M059J (cell line): ENCODE results near the gene SSH2. TPM values are rescaled to one million over a fixed set of nuclear protein-coding genes. Genes with fewer than 3 reads are reported as not detected.

Experiments
- DNase-seq: peaks from one replicate; pipeline ENCODE4 v3.0.0-alpha.2; 2012; ENCODE audit warnings: low read depth
- total RNA-seq: library from RNA; depleted of rRNA; stranded (reverse); fragments of >200 nt; shearing (Covaris generic); gene quantifications from 2 replicates; pipeline ENCODE4 v1.2.3, GENCODE V29; 2014

Gene SSH2
- total RNA-seq, 1 experiment from 2014 or later: 16.7 TPM

- no peak for DNase-seq
These were observed 305.4 kb downstream of the SSH2 start for GRCh38 chr17:29624586-29624985.

- no peak for DNase-seq
These were observed 306.8 kb downstream of the SSH2 start for GRCh38 chr17:29623283-29623647.

GRCh38 chr17:29622337-29623282 lies 307.4 kb downstream of the SSH2 start, which contains the start of gene CORO6:
Gene CORO6 (minus strand): TSS chr17:29622912. CDS start chr17:29621421, 1,491 bp downstream.
- peak; percentile 48 for DNase-seq

GRCh38 chr17:29621751-29622194 lies 308.3 kb downstream of the SSH2 start:
- no peak for DNase-seq

GRCh38 chr17:29620779-29621500 lies 309.1 kb downstream of the SSH2 start:
- no peak for DNase-seq

GRCh38 chr17:29620271-29620670 lies 309.8 kb downstream of the SSH2 start:
- DNase-seq: peak; percentile 80

- peak; percentile 50 for DNase-seq
These were observed 310.8 kb downstream of the SSH2 start for GRCh38 chr17:29619251-29619650.

- no peak for DNase-seq
These were observed 311.6 kb downstream of the SSH2 start for GRCh38 chr17:29618272-29619065.

- peak; percentile 40 for DNase-seq
These were observed 312.4 kb downstream of the SSH2 start for GRCh38 chr17:29617481-29618271.

GRCh38 chr17:29617125-29617480 lies 312.9 kb downstream of the SSH2 start:
- DNase-seq: no peak

- no peak for DNase-seq
These were observed 313.6 kb downstream of the SSH2 start for GRCh38 chr17:29616300-29617048.

GRCh38 chr17:29615492-29616299 lies 314.3 kb downstream of the SSH2 start:
- DNase-seq: no peak

GRCh38 chr17:29615048-29615385 lies 315.0 kb downstream of the SSH2 start:
- DNase-seq: no peak

GRCh38 chr17:29614349-29615047 lies 315.5 kb downstream of the SSH2 start:
- DNase-seq: no peak

- no peak for DNase-seq
These were observed 316.2 kb downstream of the SSH2 start for GRCh38 chr17:29613856-29614255.

- DNase-seq: no peak
These were observed 316.6 kb downstream of the SSH2 start for GRCh38 chr17:29613352-29613837.

- no peak for DNase-seq
These were observed 317.4 kb downstream of the SSH2 start for GRCh38 chr17:29612404-29613280.

GRCh38 chr17:29612094-29612403 lies 318.0 kb downstream of the SSH2 start:
- no peak for DNase-seq
